ENCODE results near the gene EMP1.

Gene EMP1

DNA sequence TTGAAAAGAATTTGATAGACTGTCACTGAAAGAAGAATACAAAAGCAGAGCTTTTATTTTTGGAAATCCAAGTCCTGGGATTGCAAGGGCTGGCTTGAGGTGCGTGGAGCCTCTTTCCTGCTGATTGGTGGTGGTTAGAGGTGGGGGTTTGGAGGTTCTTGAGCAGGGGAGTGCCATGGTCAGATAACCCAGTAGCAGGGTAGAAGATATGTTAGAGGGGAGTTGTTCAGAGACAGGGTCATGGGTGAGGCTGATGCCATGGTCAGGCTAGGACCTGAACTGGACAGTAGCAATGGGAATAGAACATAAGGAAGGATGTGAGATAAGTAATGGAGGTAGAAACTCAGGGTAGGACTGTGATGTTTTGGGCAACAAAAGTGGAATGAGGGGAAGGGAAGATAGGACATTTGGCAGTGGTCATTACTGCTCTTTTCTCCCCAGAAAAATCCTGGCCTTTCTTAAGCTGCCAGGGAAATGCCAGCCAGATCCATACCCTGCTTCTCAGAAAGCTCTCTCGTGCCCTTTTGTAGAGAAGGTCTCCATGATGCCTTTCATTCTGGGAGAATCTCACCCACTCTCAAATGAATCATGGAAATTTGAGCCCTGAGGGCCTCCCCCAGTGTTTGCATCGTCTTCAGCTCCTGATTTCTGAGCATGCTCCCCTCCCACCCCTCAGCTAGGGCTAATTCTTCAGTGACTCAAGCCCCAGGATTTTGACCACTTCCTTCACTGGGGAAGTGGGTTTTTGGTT, 9.5 kb downstream of the EMP1 start:
- DNase-seq = no peak
- TF ChIP-seq, protein P1, sequence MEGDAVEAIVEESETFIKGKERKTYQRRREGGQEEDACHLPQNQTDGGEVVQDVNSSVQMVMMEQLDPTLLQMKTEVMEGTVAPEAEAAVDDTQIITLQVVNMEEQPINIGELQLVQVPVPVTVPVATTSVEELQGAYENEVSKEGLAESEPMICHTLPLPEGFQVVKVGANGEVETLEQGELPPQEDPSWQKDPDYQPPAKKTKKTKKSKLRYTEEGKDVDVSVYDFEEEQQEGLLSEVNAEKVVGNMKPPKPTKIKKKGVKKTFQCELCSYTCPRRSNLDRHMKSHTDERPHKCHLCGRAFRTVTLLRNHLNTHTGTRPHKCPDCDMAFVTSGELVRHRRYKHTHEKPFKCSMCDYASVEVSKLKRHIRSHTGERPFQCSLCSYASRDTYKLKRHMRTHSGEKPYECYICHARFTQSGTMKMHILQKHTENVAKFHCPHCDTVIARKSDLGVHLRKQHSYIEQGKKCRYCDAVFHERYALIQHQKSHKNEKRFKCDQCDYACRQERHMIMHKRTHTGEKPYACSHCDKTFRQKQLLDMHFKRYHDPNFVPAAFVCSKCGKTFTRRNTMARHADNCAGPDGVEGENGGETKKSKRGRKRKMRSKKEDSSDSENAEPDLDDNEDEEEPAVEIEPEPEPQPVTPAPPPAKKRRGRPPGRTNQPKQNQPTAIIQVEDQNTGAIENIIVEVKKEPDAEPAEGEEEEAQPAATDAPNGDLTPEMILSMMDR (IDR thresholded peaks at IDR 0.05) = no peak
- peaks cover 90% of the 10 kb centered on the region for H3K4me1 Mint-ChIP-seq
- H3K4me3 Mint-ChIP-seq = peak overlapping the region; percentile 1
- H3K27me3 Mint-ChIP-seq (ENCODE audit: low read depth, poor library complexity) = peaks cover 3% of the 10 kb centered on the region
- no peaks in the 10 kb centered on the region for H3K36me3 Mint-ChIP-seq (ENCODE audit: low read depth)
- H3K9me3 Mint-ChIP-seq = no peaks in the 10 kb centered on the region
- H3K27ac Mint-ChIP-seq = peak overlapping the region; percentile 79

DNA sequence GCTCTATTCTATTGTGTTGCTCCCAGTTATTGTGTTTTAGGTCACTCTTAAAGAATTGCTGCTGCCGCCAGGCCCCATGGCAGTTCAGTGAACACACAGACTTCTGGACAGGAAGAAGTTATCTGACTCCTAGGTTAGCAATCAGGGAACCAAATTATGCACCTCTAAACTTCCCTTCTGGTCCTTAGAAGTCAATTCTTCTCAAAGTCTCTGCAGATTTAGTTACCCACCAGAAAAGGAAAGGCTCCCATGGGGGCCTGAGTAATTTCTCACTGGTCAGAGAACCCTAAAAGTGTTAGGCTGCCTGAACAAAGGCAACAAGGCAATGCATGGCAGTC, 10.0 kb downstream of the EMP1 start:
- no peaks in the 10 kb centered on the region for H3K9me3 Mint-ChIP-seq
- DNase-seq = no peak
- peak overlapping the region; percentile 76 for H3K27ac Mint-ChIP-seq
- TF ChIP-seq, protein P1 (IDR thresholded peaks at IDR 0.05) = no peak
- H3K36me3 Mint-ChIP-seq (ENCODE audit: low read depth) = no peaks in the 10 kb centered on the region
- H3K4me1 Mint-ChIP-seq = peaks cover 93% of the 10 kb centered on the region
- H3K27me3 Mint-ChIP-seq (ENCODE audit: low read depth, poor library complexity) = peaks cover 3% of the 10 kb centered on the region
- no peak overlapping the region for H3K4me3 Mint-ChIP-seq

DNA sequence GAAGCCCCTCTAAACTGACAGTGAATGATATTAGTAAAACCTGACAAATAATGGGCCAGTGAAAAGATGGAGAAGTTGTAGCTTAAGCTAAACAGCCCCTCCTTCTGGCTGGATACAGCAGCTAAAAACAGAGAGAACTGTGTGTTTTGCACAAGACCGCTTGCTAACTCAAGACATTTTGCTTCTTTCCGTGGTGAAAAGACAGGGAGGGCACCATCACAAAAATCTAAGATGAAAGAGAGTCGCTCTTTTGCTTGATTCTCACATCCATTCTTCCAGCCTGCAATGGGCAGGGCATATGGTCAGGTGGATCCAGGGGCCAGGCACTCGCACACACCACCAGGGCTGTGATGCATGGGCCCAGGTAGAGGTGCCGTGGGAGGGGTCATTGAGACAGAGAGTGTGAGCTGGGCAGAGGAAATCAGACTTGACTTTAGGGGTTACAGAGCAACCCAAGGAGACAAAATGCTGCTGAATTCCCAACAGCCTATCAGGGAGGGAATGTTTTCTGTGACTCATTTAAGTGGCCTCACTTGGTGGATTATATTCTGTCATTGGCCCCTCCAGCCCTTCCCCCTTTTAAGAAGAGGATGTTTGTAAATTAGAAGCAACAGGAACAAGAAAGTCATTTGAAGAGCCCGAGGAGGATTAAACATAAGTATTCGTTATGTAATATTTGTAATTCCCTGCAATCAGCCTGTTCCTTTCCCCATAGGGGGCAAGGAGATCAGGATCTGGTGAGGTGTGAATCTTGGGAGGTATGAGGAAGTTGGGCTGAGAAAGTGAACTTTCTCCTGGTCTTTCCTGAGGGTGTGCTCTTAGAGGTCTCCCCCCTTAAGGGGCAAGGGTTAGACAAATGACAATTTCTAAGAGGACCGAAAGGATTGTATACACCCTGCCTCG, 12.3 kb downstream of the EMP1 start:
- TF ChIP-seq, protein P1 (IDR thresholded peaks at IDR 0.05) = peak; percentile 45
- H3K4me3 Mint-ChIP-seq = no peak overlapping the region
- no peak for DNase-seq

DNA sequence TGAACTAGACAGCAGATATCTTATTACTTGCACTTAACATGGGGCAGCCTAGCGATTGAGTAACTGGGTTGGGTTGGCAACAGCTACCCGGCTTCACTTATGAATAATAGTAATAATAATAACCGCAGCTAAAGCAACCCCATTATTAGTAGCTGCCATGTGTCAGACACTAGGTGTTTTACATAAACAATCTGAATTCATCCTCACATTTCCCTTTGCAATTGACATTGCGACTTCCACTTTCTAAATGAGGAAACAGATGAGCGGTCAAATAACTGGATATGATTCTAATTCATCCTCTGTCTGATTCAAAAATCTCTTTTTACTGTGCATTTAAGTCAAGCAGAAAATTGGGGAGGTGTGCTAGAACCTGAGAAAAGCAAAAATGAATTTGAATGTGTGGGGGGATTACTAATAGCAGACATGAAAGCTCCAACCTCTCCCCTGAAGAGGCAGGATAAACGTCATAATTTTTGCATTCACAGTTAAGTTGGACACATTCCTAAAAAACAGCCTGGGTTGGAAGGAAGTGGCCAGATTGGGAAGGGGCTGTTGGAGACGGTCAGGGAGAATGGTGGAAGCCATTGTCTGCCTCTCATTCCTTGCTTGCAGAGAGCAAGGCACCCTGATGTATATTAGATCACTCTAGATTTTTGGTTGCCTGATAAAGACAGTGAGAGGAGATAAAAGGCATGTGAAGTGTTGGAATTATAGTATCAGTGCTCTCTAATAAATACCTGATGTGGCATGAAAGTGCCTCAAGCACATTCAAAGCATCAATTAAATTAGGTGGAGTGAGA, 13.1 kb downstream of the EMP1 start:
- peaks cover 72% of the 10 kb centered on the region for H3K4me1 Mint-ChIP-seq
- H3K4me3 Mint-ChIP-seq = peak overlapping the region; percentile 15
- H3K9me3 Mint-ChIP-seq = no peaks in the 10 kb centered on the region
- peaks cover 3% of the 10 kb centered on the region for H3K27me3 Mint-ChIP-seq (ENCODE audit: low read depth, poor library complexity)
- no peak for DNase-seq
- no peaks in the 10 kb centered on the region for H3K36me3 Mint-ChIP-seq (ENCODE audit: low read depth)
- TF ChIP-seq, protein P1 (IDR thresholded peaks at IDR 0.05) = no peak
- H3K27ac Mint-ChIP-seq = peak overlapping the region; percentile 24

More for the DNA sequence above, 12.3 kb downstream of the EMP1 start:
- Mint-ChIP-seq H3K27ac (peak overlapping the region; percentile 33), H3K36me3 (ENCODE audit: low read depth) (no peaks in the 10 kb centered on the region), H3K9me3 (no peaks in the 10 kb centered on the region), H3K27me3 (ENCODE audit: low read depth, poor library complexity) (peaks cover 3% of the 10 kb centered on the region), H3K4me1 (peaks cover 80% of the 10 kb centered on the region)

DNA sequence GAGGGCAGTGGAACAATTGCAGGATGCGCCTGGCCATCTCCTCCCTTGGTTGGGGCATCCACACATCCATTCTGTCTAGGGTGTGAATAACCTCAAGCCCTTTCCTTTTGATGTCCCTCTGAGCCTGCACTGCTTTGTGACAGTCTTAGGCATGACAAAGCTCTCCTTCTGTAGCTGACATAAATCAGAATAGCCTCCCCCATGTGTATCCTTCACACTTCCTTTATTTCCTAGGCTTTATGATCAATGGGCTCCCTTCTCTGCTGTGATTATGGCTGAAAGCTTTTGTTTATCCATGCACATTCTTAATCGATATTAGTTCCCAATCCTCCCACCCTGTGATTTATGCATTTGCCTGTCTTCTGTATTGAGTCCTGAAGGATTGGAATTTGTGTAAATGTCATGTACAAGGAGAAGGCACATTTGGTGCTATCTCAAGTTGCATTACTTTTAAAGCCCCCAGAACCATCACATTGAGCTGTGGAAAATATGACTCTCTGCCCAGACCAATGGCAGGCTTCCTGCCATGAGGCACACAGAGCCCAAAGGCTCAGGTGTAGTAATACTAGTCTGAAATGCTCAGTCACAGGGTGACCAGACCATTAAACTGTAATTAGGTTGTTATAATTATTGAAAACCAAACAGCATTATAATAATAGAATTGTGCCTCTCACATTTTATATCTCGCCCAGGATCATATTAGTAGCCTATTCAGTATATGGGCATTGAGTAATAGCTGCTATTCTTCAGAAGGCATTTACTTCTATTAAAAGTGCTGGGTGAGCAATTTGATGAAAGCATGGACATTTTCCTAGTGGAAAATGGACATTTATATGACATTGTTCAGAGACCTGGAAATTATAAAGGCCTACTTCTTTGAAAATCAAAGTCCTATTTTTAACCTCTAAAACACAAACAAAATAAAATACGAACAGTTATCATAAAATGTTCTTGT, 14.0 kb downstream of the EMP1 start:
- Mint-ChIP-seq H3K27ac (peak overlapping the region; percentile 49), H3K9me3 (no peaks in the 10 kb centered on the region), H3K27me3 (ENCODE audit: low read depth, poor library complexity) (peaks cover 3% of the 10 kb centered on the region), H3K4me1 (peaks cover 64% of the 10 kb centered on the region), H3K4me3 (no peak overlapping the region), H3K36me3 (ENCODE audit: low read depth) (no peaks in the 10 kb centered on the region)
- no peak for DNase-seq
- TF ChIP-seq, protein P1 (IDR thresholded peaks at IDR 0.05) = no peak
